Measurements from ENCODE around the gene WDR88.
"Not testable (repeated sequence)": the region's sequence is repeated elsewhere in the genome, so short reads cannot be mapped to it uniquely, and the experiment has no call there.

The WDR88 gene

GRCh38 chr19:33147538-33147937 is 15.6 kb downstream of the WDR88 start:
- peaks cover 4% of the 10 kb centered on the region for H3K4me1 Mint-ChIP-seq
- H3K27ac Mint-ChIP-seq: no peak overlapping the region
- ATAC-seq: no peak
- peaks cover 3% of the 10 kb centered on the region for H3K27me3 Mint-ChIP-seq
- H3K9me3 Mint-ChIP-seq: no peaks in the 10 kb centered on the region
- no peak overlapping the region for H3K4me3 Mint-ChIP-seq
- H3K36me3 Mint-ChIP-seq (ENCODE audit: low read depth): no peaks in the 10 kb centered on the region
- DNase-seq: no peak

DNA sequence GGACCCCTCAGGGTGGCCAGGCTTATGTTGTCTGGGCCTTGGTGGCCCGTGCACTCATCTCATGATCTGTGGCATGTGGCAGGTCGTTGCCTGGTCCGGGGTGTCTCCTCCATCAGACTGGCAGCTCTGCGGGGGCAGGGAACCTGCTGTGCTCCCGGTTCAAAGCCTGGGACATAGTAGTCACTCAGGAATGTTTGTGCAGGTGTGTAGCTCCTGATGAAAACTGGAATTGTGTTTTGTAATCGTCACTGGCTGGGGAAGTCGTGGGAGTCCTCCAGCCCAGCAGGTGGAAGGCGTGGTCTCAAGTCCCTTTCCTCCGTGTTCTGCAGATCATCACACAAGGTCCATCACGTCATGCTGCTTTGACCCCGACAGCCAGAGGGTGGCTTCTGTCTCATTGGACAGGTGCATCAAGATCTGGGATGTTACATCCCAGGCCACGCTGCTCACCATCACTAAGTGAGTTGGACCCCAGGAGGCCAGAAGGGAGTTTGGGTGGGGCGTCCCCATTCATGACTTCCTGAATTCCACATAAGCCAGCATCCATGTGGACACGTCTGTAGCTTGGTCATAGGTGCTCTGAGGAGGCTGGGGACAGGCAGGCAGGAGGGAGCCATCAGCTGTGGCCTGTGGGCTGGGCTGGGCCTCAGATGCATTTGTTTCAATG is 19.1 kb downstream of the WDR88 start:
- Mint-ChIP-seq H3K4me3 (no peak overlapping the region), H3K4me1 (no peaks in the 10 kb centered on the region), H3K27me3 (no peaks in the 10 kb centered on the region), H3K27ac (no peak overlapping the region), H3K9me3 (no peaks in the 10 kb centered on the region), H3K36me3 (ENCODE audit: low read depth) (no peaks in the 10 kb centered on the region)
- DNase-seq: no peak
- no peak for ATAC-seq

DNA sequence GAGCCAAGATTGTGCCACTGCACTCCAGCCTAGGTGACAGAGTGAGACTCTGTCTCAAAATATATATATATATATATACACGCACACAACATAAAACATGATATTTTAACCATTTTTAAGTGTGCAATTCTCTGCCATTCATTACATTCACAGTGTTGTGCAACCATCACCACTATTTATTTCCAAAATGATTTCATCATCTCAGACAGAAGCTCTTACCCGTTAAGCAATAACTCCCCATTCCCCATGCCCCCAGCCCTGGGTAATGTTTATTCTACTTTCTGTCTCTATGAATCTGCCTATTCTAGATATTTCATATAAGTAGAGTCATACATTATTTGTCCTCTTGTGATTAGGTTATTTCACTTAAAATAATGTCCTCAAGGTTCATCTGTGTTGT is 20.3 kb downstream of the WDR88 start:
- H3K36me3 Mint-ChIP-seq (ENCODE audit: low read depth): no peaks in the 10 kb centered on the region
- H3K4me3 Mint-ChIP-seq: no peak overlapping the region
- ATAC-seq (no peak), DNase-seq (no peak)
- H3K27me3 Mint-ChIP-seq: no peaks in the 10 kb centered on the region
- no peaks in the 10 kb centered on the region for H3K4me1 Mint-ChIP-seq
- no peak overlapping the region for H3K27ac Mint-ChIP-seq
- no peaks in the 10 kb centered on the region for H3K9me3 Mint-ChIP-seq

- H3K27me3 Mint-ChIP-seq; H3K4me3 Mint-ChIP-seq; DNase-seq; H3K36me3 Mint-ChIP-seq (ENCODE audit: low read depth); H3K27ac Mint-ChIP-seq; H3K9me3 Mint-ChIP-seq; ATAC-seq; H3K4me1 Mint-ChIP-seq: not testable (repeated sequence)
These were observed 20.7 kb downstream of the WDR88 start for GRCh38 chr19:33152625-33153024.

DNA sequence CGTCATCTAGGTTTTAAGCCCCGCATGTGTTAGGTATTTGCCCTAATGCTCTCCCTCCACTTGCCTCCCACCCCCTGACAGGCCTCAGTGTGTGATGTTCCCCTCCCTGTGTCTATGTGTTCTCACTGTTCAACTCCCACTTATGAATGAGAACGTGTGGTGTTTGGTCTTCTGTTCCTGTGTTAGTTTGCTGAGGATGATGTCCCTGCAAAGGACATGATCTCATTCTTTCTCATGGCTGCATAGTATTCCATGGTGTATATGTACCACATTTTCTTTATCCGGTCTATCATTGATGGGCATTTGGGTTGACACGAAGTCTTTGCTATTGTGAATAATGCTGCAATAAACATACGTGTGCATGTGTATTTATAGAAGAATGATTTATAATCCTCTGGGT is 22.4 kb downstream of the WDR88 start:
- H3K36me3 Mint-ChIP-seq (ENCODE audit: low read depth); H3K9me3 Mint-ChIP-seq; ATAC-seq; H3K4me1 Mint-ChIP-seq; DNase-seq; H3K4me3 Mint-ChIP-seq; H3K27ac Mint-ChIP-seq; H3K27me3 Mint-ChIP-seq: not testable (repeated sequence)

- no peaks in the 10 kb centered on the region for H3K36me3 Mint-ChIP-seq (ENCODE audit: low read depth)
- ATAC-seq: no peak
- DNase-seq: no peak
These were observed 24.4 kb downstream of the WDR88 start for GRCh38 chr19:33156334-33156733.

DNA sequence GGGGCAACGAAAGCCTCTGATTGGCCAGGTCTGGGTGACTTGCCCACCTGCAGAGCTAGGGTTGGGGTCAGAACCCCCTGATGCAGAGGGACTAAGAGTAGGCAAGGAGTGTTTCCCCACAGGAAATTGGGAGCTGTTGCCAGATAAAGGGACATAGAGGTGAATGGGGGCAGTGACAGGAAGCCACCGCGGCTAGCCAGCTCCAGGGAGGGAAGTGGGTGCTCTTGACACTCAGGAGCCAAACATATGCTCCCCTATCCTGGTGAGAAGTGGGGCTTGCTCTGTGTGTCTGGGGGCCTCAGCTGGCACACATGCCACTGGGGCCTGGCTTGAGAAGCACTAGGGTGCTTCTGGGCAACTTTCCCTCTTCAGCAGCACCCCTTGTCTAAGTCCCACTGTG is 26.0 kb downstream of the WDR88 start:
- Mint-ChIP-seq H3K27ac (no peak overlapping the region), H3K27me3 (no peaks in the 10 kb centered on the region), H3K36me3 (ENCODE audit: low read depth) (no peaks in the 10 kb centered on the region), H3K4me3 (no peak overlapping the region), H3K4me1 (peaks cover 32% of the 10 kb centered on the region), H3K9me3 (no peaks in the 10 kb centered on the region)
- DNase-seq (no peak), ATAC-seq (no peak)

More at GRCh38 chr19:33156334-33156733, 24.4 kb downstream of the WDR88 start:
- Mint-ChIP-seq H3K27ac (no peak overlapping the region), H3K4me3 (no peak overlapping the region), H3K27me3 (no peaks in the 10 kb centered on the region), H3K9me3 (no peaks in the 10 kb centered on the region), H3K4me1 (peaks cover 27% of the 10 kb centered on the region)

DNA sequence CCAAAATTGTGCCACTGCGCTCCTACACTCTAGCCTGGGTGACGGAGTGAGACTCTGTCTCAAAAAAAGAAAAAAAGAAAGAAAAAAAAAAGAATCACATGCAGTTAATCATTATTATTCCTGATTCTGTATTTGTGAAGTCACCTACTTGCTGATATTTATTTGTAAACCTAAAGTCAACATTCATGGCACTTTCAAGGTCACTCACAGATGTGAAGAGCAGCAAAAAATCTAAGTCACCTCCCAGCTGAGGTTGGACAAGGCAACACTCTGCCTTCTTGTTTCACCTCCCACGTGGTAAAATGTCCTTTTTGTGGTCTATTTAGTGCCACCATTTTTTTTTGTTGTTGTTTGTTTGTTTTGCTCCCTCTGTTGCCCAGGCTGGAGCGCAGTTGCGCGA is 26.5 kb downstream of the WDR88 start:
- DNase-seq (no peak), ATAC-seq (no peak)
- Mint-ChIP-seq H3K36me3 (ENCODE audit: low read depth) (no peaks in the 10 kb centered on the region), H3K4me3 (no peak overlapping the region), H3K27ac (no peak overlapping the region), H3K27me3 (no peaks in the 10 kb centered on the region), H3K9me3 (no peaks in the 10 kb centered on the region), H3K4me1 (peaks cover 32% of the 10 kb centered on the region)

- H3K4me1 Mint-ChIP-seq: peaks cover 32% of the 10 kb centered on the region
- H3K27me3 Mint-ChIP-seq: no peaks in the 10 kb centered on the region
- no peak overlapping the region for H3K27ac Mint-ChIP-seq
- DNase-seq (no peak), ATAC-seq (no peak)
- H3K4me3 Mint-ChIP-seq: no peak overlapping the region
- H3K9me3 Mint-ChIP-seq: no peaks in the 10 kb centered on the region
- H3K36me3 Mint-ChIP-seq (ENCODE audit: low read depth): no peaks in the 10 kb centered on the region
These were observed 27.2 kb downstream of the WDR88 start for GRCh38 chr19:33159149-33159548.

- no peaks in the 10 kb centered on the region for H3K9me3 Mint-ChIP-seq
- H3K4me3 Mint-ChIP-seq: no peak overlapping the region
- no peak for ATAC-seq
These were observed 28.0 kb downstream of the WDR88 start for GRCh38 chr19:33159893-33160292.

DNA sequence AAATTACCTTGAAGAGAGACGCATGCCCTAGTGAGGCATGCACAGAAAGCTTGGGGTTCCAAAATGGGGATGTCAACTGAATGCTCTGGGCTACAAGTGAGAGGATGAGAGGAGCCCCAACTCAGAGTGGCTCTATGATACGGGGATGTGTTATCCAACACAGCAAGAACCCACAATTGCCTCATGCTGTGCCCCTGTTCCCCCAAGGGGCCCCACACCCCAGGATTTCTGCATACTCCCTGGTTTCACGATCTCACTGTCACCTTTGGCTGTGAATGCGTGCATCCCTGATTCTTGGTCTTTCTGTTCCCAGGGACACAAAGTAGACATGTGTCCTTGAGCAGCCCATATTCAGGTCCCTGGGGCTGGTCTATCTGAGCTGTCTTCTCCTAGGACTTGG is 29.3 kb downstream of the WDR88 start:
- no peaks in the 10 kb centered on the region for H3K36me3 Mint-ChIP-seq (ENCODE audit: low read depth)
- DNase-seq: no peak
- H3K4me3 Mint-ChIP-seq: no peak overlapping the region
- no peak for ATAC-seq
- H3K9me3 Mint-ChIP-seq: no peaks in the 10 kb centered on the region
- H3K4me1 Mint-ChIP-seq: peaks cover 32% of the 10 kb centered on the region
- peak overlapping the region; percentile 18 for H3K27ac Mint-ChIP-seq
- H3K27me3 Mint-ChIP-seq: no peaks in the 10 kb centered on the region

More at GRCh38 chr19:33159893-33160292, 28.0 kb downstream of the WDR88 start:
- DNase-seq: no peak
- H3K36me3 Mint-ChIP-seq (ENCODE audit: low read depth): no peaks in the 10 kb centered on the region
- H3K4me1 Mint-ChIP-seq: peaks cover 32% of the 10 kb centered on the region
- H3K27me3 Mint-ChIP-seq: no peaks in the 10 kb centered on the region
- peak overlapping the region; percentile 65 for H3K27ac Mint-ChIP-seq

DNA sequence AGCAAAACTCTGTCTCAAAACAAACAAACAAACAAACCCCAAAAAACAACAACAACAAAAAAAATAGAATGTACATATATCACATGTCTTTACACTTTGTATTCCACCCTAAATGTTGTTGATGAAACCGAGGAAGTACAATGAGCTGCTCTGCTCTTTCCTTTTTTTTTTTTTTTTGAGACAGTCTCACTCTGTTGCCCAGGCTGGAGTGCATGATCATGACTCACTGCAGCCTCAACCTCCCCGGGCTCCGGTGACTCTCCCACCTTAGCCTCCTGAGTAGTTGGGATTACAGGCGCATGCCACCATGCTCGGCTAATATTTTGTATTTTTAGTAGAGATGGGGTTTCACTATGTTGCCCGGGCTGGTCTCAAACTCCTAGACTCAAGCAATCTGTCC is 31.6 kb downstream of the WDR88 start:
- H3K9me3 Mint-ChIP-seq: peaks cover 10% of the 10 kb centered on the region
- H3K27me3 Mint-ChIP-seq: no peaks in the 10 kb centered on the region
- peaks cover 24% of the 10 kb centered on the region for H3K4me1 Mint-ChIP-seq
- DNase-seq (no peak), ATAC-seq (no peak)
- H3K27ac Mint-ChIP-seq: no peak overlapping the region
- H3K4me3 Mint-ChIP-seq: no peak overlapping the region
- H3K36me3 Mint-ChIP-seq (ENCODE audit: low read depth): peaks cover 4% of the 10 kb centered on the region

DNA sequence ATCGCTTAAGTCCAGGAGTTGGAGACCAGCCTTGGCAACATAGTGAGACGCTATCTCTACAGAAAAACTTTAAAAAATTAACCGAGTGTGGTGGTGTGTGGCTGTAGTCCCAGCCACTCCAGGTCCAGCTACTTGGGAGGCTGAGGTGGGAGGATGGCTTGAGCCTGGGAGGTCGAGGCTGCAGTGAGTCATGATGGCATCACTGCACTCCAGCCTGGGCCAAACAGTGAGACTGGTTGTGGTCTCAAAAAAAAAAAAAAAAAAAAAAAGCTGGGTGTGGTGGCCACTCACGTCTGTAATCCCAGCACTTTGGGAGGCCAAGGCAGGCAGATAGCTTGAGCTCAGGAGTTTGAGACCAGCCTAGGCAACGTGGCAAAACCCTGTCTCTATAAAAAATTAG is 34.1 kb downstream of the WDR88 start:
- not testable (repeated sequence) for H3K27ac Mint-ChIP-seq; H3K27me3 Mint-ChIP-seq; H3K4me1 Mint-ChIP-seq; DNase-seq; H3K4me3 Mint-ChIP-seq; H3K36me3 Mint-ChIP-seq (ENCODE audit: low read depth); ATAC-seq
- peaks cover 13% of the 10 kb centered on the region for H3K9me3 Mint-ChIP-seq

DNA sequence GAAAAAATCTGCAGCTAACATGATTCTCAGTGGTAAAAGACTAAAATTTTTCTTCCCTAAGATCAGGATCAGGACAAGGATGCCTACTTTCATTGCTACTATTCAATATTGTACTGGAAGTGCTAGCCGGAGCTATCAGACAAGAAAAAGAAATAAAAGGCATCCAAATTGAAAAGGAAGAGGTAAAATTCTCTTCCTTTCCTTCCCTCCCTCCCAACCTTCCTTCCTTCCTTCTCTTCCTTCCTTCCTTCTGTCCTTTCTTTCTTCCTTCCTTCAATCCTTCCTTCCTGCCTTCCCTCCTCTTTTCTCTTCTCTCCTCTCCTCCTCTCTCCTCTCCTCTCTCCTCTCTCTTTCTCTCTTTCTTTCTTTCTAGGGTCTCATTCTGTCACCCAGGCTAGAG is 35.5 kb downstream of the WDR88 start:
- Mint-ChIP-seq H3K4me1 (peaks cover 4% of the 10 kb centered on the region), H3K4me3 (no peak overlapping the region), H3K27ac (no peak overlapping the region), H3K27me3 (no peaks in the 10 kb centered on the region), H3K36me3 (ENCODE audit: low read depth) (peaks cover 7% of the 10 kb centered on the region), H3K9me3 (peaks cover 13% of the 10 kb centered on the region)
- no peak for ATAC-seq
- no peak for DNase-seq

DNA sequence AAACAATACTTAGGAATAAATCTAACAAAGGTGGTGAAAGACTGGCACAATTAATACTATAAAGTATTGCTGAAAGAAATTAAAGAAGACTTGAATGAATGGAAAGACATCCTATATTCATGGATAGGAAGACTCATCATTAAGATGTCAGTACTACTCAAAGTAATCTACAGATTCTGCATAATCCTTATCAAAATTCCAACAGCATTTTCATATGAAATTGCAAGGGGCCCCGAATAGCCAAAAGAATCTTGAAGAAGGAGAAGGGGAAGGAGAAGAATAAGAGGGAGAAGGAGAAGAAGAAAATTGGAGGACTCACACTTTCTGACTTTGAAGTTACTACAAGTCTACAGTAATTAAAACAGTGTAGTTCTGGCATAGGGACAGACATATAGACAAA is 36.6 kb downstream of the WDR88 start:
- DNase-seq (no peak), ATAC-seq (no peak)
- Mint-ChIP-seq H3K4me3 (no peak overlapping the region), H3K9me3 (peaks cover 13% of the 10 kb centered on the region), H3K27ac (no peak overlapping the region), H3K36me3 (ENCODE audit: low read depth) (peaks cover 9% of the 10 kb centered on the region), H3K27me3 (no peaks in the 10 kb centered on the region), H3K4me1 (peaks cover 8% of the 10 kb centered on the region)

DNA sequence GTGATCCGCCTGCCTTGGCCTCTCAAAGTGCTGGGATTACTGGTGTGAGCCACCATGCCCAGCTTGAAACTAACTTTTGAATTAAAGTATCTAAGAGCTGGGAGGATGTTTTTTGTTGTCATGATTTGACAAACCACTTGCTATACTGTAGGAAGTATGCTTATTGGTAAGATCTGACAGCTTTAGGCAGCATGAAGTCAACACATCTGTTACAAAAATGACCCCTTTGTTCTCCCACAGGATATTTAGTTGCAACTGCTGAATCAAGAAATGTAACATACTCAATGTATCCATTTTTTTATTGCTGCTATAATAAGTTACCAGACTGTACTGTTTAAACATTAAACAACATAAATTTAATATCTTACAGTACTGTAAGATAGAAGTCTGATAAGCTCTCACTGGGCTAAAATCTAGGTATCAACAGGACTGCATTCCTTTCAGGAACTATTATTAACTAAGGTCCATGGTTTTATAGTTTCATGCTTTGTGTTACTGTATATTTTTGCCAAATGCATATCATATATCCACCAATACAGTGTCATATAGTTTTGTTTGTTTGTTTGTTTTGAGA is 39.4 kb downstream of the WDR88 start:
- H3K27me3 Mint-ChIP-seq: no peaks in the 10 kb centered on the region
- H3K4me3 Mint-ChIP-seq: no peak overlapping the region
- ATAC-seq (no peak), DNase-seq (no peak)
- peaks cover 25% of the 10 kb centered on the region for H3K4me1 Mint-ChIP-seq
- no peak overlapping the region for H3K27ac Mint-ChIP-seq
- peaks cover 9% of the 10 kb centered on the region for H3K36me3 Mint-ChIP-seq (ENCODE audit: low read depth)
- peaks cover 13% of the 10 kb centered on the region for H3K9me3 Mint-ChIP-seq
